Measurements from ENCODE around the gene LMNA.
"Not testable (repeated sequence)": the region's sequence is repeated elsewhere in the genome, so short reads cannot be mapped to it uniquely, and the experiment has no call there.

The LMNA gene

GRCh38 chr1:156122519-156123355 is 8.2 kb downstream of the LMNA start:
- DNase-seq = no peak

- peak; percentile 77 for DNase-seq
Measured at GRCh38 chr1:156123356-156124196, 9.1 kb downstream of the LMNA start.

- no peak for DNase-seq
Measured at GRCh38 chr1:156124557-156125483, 10.3 kb downstream of the LMNA start.

- not testable (repeated sequence) for DNase-seq
Measured at GRCh38 chr1:156125544-156125943, 11.0 kb downstream of the LMNA start.

- peak; percentile 62 for DNase-seq
Measured at GRCh38 chr1:156126043-156126629, 11.6 kb downstream of the LMNA start.

- peak; percentile 88 for DNase-seq
Measured at GRCh38 chr1:156126630-156127534, 12.4 kb downstream of the LMNA start.

GRCh38 chr1:156128308-156128653 is 13.8 kb downstream of the LMNA start:
- no peak for DNase-seq

GRCh38 chr1:156128654-156129597 is 14.4 kb downstream of the LMNA start:
- DNase-seq = no peak

- peak; percentile 90 for DNase-seq
Measured at GRCh38 chr1:156129687-156130577, 15.4 kb downstream of the LMNA start.

GRCh38 chr1:156130578-156130942 is 16.0 kb downstream of the LMNA start:
- no peak for DNase-seq

GRCh38 chr1:156134716-156135435 is 20.4 kb downstream of the LMNA start:
- DNase-seq = no peak

- DNase-seq = no peak
Measured at GRCh38 chr1:156135930-156136871, 21.7 kb downstream of the LMNA start.

- DNase-seq = no peak
Measured at GRCh38 chr1:156136970-156137483, 22.5 kb downstream of the LMNA start.

GRCh38 chr1:156138458-156138867 is 24.0 kb downstream of the LMNA start:
- no peak for DNase-seq

- peak; percentile 62 for DNase-seq
Measured at GRCh38 chr1:156140879-156141707, 26.6 kb downstream of the LMNA start.

All from activated CD4-positive, alpha-beta T cell treated with anti-CD3 and anti-CD28 coated beads for 48 hours (primary cell).